G401.6 (cell line): Measurements from ENCODE around the gene TP53I13.

Source experiments
- FAIRE-seq: peaks from 2 replicates; lab custom pipeline; 2012; peaks lifted over from hg19 to GRCh38; lab: Jason Lieb, UNC

The TP53I13 gene

GRCh38 chr17:29581583-29582253, 13.2 kb downstream of the TP53I13 start:
- FAIRE-seq, result no peak

GRCh38 chr17:29582254-29582765, 13.8 kb downstream of the TP53I13 start:
- no peak for FAIRE-seq

GRCh38 chr17:29582772-29583171, 14.3 kb downstream of the TP53I13 start:
- FAIRE-seq, result no peak

- FAIRE-seq, result no peak
Measured at GRCh38 chr17:29583324-29584248, 15.1 kb downstream of the TP53I13 start.

- FAIRE-seq, result no peak
Measured at GRCh38 chr17:29584452-29585079, 16.1 kb downstream of the TP53I13 start.

DNA sequence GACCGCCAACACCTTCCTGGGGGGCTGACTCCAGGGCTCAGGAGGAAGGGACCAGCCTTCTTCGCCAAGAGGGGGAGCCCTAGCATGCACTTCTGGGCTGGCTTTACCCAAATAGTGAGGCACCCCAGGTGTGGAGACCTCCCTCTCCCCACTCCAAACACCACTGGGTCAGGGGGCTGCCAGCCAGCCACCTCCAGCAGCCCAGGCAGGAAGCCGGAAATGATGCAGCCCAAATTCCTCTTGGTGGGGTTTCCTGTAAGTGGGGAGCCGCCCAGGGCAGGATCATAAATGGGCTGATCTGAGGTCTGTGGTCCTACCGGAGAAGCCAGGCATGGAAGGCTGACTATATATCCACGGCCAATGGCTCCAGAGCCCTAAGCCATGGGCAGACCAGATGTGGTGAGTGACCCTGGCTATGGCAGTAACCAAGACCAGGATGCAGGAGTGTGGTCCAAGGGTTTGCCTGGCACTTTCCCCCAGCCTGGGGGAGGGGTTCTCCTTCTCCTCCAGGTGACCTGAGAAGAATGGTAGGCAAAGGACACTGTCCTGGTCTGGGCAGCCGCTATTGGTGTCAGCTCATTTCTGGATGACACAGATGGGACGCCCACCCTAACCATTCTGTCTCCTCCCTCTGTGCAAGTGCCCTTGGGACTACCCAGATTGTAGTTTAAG, 16.7 kb downstream of the TP53I13 start:
- no peak for FAIRE-seq

GRCh38 chr17:29586676-29587469, 18.4 kb downstream of the TP53I13 start:
- FAIRE-seq, result no peak

DNA sequence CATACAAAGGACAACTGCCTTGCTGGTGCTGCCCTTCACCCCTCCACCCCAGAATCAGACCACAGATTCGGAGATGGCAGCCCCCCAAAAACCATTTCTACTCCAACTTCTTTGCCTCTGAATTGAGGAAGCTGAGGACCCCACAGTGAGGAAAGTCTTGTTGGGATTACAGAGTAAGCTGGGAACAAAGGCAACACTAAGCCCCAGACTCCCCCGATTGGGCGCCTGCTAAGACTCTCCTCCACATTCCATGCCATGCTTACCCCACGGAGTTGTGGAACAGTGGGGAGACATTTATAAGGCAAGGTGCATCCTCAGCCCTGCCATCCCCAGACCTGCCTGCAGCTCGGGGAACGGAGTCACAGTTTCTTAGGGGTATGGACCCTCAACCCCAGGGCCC, 19.1 kb downstream of the TP53I13 start:
- no peak for FAIRE-seq

DNA sequence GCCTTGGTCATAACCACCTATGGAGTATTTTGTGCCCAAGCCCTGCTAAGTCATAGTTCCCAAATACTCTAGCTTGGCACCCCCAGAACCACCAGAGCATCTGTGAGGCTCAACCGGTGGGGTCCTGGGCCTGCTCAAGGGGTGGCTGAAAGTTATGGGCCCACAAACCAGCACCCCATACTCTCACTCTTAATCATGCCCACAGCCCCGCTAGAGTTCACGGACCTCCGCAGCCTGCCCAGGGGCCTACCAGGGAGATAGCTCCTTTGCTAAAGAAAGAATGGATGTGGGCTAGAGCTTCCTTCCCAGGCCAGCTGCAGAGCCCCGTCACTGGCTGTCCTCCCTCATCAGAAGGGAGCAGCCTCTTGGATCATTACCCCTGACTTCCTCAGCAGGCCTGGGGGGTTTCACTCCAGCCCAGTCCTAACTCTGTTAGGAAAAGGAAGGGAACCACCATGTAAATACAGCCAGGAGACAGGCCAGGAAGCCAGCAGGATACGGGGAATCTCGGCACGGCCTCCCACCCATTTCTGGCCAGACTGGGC, 19.6 kb downstream of the TP53I13 start:
- FAIRE-seq, result no peak

- FAIRE-seq, result no peak
Measured at GRCh38 chr17:29588562-29589411, 20.3 kb downstream of the TP53I13 start.

DNA sequence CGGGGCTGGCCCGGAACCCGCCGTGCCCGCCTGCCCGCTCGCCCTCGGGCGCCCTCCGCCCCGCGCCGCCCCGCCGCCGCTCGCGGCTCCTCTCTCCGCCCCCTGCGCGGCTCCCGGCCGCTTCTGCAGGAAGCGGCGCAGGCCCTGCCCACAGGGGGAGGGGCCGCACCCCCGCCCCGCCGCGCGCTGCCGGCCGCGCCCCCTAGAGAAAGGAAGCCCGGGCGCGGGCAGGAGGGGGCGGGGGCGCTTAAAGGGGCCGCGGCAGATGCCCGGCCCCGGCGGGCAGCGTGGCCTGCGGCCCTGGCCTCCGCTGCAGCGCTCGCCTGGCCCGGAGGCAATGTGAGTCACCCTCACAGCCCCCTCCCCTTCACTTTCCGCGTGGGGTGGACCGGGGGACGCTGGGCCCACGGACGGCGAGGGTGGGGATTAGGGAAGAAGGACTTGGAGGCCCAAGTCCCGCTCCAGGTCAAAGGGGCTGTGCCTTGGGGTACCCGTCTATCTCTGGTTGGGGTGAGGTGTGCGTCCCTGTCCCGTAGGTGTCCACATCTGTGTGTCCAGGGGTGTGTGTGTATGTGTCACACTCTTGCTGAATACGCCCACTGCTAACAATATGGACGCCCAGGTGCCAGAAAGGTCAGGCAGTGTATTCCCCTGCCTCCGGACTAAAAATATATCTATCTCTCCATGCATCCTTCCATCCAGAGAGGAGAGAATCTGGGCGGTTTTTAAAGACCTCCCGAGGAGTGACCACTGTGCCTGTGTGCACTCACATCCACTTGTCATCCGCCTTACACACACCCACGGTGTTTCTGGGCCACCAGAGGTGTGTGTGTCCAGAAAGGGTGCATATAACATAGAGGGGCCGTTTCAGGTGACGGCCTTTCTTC, 21.3 kb downstream of the TP53I13 start, which contains the start of gene GIT1:
Gene GIT1, minus strand, starts transcription at position 125 of the 887 bp plus-strand sequence. CDS start 270 bp downstream, outside the sequence.
- no peak for FAIRE-seq

GRCh38 chr17:29590411-29591145, 22.1 kb downstream of the TP53I13 start:
- FAIRE-seq, result no peak

- no peak for FAIRE-seq
Measured at GRCh38 chr17:29591146-29591736, 22.7 kb downstream of the TP53I13 start.

DNA sequence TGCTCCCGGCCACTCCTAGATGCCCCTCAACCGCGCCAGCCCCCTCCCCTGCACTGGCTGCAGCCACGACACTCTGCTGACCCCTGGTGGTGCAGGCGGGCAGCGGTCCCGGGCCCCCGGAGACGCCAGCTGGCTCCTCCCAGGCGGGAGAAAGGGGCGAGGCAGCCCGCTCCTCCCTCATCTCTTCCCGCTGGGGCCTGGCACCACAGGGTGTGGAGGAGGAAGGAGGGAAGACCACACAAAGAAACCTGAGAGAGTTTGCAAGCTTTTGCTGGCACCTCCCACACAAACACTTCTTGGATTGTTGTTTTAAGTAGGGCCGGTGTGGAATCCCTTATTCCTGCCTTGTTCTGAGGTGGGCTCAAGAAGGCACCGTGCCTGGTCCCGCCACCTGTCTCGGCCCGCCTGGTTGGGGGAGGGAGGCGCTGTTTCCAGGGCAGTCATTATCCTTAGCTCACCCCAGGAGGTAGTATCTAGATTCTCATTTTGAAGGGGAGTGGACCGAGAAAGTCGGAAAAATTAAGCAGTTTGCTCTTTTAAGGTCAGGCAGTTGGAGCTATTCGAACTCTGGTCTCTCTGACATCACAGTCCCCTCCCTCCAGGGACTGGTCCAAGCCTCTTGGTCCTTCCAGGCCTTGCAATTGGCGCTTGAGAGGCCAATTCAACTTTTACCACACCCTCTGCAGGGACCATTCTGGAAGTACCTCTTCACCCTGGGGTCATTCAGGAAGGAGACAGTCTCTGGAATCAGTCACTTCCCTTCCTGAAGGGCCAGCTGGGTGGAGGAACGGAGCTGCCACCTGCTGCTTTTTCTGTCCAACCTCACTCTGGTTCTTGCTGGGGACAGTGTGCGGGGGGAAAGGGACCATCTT, 23.5 kb downstream of the TP53I13 start:
- peak; percentile 97 for FAIRE-seq

- peak; percentile 19 for FAIRE-seq
Measured at GRCh38 chr17:29592850-29593551, 24.5 kb downstream of the TP53I13 start, which contains the start of gene ANKRD13B. ANKRD13B (plus strand) TSS chr17:29593132; CDS start chr17:29593622, 490 bp downstream.
